CMK (cell line): Measurements from ENCODE around the gene ITIH5.
A peak's percentile ranks its signal among the peaks of the same experiment; 100 is the strongest.
"Not testable (repeated sequence)": the region's sequence is repeated elsewhere in the genome, so short reads cannot be mapped to it uniquely, and the experiment has no call there.

Experiments used
- DNase-seq: peaks from one replicate; pipeline ENCODE4 v3.0.0-alpha.2; 2010; ENCODE audit warnings: low read depth

Gene ITIH5

DNA sequence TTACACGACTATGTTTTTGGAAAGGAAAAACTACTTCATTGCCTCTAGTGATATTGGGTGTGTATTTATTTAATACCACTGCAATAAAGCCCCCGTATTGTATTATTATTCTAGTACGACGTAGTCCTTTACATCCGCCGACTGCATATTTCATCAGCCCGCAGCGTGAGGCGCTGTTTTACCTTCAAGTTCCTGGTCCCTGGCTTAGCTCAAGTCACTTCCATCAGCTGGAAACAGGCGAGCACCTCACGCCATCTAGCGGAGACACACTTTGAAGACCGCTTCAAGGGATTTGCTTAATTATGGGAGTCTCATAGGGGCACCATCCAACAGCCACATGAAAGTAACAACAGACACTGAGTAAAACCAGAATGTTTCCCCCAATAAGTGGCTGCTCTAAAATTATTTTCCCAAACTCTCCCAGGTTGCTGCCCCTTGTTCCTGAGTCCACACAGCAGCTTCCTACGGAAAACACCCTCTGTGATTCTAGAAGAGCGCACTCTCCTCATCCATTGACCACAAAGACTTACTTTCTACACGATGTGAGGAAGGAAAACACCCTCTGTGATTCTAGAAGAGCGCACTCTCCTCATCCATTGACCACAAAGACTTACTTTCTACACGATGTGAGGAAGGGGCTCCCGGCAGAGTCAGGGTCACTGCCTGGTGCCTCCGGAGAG is 20.6 kb upstream of the ITIH5 start:
- peak; percentile 56 for DNase-seq

DNA sequence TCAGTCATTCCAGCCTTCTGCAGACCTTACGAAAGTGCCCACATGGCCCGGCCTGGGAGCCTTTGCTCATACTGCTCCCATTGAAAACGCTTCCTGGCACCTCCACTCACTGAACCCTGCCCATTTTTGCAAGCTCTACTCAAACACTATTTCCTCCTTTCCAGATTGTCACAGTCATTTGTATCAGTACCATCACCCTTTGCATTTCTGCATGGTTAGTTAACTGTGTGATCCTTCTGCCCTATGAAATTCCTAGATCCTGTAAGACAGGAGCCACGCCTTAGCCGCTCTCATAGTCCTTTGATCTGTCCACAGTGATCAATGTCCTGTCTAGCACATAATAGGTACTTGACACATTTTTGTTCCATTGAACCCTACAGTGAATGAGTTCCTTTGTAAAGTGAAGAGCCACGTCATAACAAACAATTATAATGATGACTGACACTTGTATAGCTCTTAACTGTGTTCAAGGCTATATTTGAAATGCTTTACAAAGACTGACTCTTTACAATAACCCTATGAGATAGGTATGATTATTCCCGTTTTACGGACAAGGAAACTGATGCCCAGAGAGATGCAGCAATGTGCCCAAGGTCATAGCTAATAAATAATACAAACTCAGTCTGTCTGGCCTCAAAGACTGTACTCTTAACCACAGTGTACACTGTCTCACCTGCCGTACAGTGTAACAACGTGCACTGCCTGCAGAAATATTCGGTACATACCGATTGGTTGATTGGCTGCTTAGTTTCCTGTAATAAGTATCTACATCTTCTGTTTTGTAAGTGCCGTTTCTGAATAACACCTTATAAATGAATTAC is 19.8 kb upstream of the ITIH5 start:
- no peak for DNase-seq

DNA sequence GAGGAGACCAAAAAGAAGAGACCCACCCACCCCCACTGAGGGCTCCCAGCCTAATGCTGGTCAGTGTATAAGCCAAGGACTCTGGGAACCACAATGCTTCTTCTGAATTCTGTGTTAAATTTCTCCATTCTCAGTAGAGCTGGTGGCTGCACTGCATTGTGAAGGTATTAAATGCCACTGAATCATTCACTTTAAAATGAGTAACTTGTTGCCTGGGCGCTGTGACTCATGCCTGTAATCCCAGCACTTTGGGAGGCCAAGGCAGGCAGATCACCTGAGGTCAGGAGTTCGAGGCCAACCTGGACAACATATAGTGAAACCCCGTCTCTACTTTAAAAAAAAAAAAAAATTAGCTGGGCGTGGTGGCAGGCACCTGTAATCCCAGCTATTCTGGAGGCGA is 13.3 kb upstream of the ITIH5 start:
- DNase-seq, result not testable (repeated sequence)

DNA sequence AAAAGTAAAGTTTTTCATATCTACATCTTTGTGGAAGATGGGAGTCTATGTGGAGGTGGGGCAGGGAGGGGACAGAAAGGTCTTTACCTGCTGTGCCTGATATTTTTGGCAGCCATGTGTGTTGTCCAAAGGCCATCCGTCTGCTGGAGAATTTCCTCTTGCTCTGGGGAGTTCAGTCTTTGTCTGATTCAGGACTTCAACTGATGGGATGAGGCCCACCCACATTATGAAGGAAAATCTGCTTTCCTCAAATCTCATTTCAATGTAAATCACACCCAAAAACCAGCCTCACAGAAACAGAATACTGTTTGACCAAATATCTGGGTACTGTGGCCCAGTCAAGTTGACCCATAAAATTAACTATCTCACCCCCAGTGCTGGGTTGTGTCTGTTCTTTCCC is 12.5 kb upstream of the ITIH5 start:
- DNase-seq, result no peak

DNA sequence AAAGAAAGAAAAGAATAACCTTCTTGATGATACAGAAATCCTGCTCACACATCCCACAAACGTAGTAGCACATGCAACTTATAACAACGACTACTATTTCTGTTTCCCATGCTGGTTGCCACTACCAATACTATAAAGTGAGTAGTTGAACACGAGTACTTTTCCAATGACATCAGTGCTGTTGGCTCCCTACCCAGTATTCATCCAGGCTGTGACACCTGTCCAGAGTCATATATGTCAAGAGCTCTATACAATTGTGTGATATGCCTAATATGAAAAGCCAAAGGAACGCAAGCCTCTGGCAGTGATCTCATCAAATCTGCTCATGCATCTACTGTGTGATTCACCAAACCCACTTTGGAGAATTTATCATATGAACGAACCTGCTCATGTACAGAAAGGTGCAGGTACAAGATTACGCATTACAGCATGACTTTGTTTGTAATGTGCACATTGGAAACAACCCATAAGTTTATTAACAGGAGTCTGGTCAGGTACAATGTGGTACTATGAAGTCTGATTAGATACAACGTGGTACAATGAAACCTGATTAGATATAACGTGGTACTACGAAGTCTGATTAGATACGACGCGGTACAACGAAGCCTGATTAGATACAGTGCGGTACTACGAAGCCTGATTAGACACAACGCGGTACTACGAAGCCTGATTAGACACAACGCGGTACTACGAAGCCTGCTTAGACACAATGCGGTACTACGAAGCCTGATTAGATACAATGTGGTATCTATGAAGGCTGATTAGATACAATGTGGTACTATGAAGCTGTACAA is 5.8 kb upstream of the ITIH5 start:
- DNase-seq, result no peak

DNA sequence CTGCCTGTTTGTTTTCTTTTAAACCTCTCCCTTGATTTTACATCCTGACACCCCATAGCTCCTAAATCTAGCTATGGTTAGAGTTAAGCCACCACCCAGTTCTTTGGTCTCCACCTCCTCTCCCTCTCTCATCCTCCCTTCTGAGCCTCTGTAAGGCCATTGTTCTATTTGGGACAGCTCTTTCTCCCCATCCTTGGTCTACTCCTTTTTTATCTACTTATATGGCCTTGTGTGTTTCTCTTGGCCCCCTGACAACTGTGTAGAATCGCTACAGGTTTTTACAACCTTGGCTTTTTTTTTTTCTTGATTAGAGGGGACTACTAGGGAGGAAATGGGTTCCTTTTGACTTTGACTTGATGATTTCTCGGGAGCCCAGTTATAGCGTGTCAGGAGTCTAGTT is 3.4 kb upstream of the ITIH5 start:
- DNase-seq, result no peak

DNA sequence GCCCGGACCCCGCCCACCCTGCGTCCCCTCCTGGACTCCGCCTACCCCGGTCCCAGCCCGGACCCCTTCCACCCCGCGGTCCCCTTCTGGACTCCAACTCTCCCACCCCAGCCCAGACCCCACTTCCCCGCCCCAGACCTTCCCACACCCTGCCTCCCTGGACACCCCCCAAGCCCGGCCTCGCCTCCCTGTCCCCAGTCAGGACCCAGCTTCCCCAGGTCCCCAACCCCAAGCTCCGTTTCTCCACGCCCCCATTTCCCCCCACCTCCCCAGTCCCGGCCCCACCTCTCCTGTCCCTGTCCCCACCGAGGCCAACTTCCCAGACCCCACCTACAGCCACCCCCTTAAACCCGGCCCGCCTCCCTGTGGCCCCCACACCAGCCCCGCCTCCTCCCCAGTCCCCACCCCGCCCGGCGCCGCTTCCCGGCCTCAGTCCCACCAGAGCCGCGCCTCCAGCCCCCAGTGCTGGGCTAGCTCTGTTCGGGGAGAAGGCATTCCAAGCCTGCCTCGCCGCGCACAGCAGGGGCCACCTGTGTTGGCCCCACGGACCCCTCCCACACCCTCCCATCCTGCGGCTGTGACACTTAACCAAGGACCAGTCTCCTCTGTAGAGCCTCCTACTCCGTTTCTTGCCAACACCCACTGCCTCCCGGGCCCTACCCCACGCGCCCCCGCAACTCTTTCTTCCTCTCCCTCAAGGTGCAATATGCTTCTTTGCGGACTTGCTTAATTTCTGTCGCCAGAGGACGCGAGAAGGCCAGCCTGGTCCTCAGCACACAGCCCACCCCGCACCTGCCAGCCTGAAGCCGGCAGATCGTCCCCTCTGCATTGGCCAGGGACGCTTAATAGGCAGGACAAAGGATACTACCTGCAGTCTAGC is 736 bp upstream of the ITIH5 start:
- no peak for DNase-seq

DNA sequence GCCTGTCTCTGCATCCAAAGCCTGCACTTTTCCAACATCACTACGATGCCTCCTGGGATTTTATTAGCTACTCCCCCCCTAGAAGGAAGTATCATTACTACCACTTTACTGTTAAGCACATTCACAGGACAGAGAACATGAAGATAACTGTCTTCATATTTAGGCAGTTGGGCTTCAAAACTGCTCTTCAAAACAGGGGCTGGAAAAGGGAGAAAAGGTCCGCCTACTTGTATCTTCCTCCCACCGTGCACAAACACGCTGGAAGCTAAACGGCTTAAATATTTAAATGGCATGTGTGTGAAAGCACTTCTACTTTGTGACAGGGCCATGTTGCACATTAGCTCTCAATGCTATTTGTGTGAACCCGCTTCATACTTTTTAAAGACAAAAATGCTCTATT is 999 bp downstream of the ITIH5 start:
- DNase-seq, result no peak

DNA sequence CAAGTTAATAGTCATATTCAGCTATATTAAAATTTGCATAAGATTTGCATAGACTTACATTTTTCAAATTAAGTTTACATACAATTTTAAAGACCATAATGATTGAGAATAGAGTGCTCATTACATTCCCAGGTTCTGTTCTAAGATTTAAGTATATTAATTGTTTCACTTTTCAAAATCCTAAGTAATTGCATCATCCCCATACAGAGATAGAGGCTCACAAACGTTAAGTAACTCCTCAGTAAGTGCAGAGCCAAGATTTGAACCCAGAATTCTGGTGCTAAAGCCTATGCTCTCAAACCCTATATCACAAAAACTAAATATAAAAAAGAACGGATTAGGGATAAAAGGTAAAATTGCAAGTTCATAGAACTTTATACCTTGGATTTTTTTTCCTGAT is 2.1 kb downstream of the ITIH5 start:
- DNase-seq, result no peak

DNA sequence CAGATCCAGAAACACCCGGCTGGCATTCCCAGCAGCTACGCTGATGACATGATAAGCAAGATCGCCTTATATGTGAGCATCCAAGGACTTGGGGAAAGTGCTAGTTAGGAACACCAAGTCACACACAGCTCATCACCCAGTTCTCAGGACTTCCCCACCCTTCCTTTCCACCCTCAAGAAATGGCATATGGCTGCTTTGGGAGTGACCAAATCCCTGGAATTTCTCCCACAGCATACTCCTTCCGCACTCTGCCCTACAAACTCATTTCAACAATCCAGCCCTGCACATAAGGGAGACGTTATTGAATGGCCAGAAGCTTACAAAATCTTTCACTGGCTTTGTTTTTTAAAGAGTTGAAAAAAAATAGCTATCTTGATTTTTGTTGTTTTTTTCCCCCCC is 4.2 kb downstream of the ITIH5 start:
- no peak for DNase-seq

DNA sequence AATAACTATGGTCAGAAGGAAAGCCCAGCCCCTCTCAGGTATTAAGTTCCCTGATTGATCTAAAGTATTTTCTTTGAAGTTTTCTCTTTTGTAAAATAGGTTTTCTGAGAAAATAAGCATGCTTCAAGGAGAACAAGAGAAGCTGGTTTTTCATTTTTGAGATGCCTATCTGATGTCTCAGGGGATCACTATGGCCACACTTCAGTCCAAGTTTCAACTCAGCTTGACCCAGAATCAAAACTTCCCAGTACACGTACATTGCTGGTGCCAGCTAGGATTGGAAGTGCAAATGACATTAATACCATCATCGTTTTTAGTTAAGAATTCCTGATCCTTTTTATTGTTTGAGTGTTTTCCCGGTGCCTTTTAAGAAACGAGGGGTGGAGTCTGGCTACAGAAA is 7.2 kb downstream of the ITIH5 start:
- DNase-seq, result no peak

DNA sequence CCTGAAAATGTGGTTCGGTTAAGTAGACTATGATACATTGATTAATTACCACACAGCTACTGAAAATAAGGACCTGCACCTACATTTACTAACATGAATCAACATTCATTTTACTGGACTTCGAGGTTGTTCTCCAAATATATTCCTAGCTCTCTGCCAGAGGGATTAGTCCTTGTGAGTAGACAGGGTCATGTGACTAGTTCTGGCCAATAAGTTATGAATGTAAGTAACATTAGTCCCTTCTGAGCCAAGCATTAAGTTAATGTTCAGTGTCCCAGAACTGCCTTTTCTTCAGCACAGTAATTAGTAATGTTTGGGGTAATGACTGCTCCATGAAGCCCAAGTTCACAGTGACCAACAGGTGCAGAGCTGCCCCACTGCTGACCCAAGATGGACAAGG is 9.2 kb downstream of the ITIH5 start:
- DNase-seq, result no peak

DNA sequence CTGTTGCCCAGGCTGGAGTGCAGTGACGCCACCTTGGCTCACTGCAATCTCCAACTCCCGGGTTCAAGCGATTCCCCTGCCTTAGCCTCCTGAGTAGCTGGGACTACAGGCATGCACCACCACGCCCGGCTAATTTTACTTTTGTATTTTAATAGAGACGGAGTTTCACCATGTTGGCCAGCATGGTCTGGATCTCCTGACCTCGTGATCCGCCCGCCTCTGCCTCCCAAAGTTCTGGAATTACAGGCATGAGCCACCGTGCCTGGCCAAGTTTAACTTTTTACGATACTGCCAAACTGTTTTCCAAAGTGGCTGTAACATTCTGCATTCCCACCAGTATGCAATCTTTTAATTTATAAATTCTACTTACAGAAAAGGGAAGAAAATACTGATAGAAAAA is 9.7 kb downstream of the ITIH5 start:
- not testable (repeated sequence) for DNase-seq

DNA sequence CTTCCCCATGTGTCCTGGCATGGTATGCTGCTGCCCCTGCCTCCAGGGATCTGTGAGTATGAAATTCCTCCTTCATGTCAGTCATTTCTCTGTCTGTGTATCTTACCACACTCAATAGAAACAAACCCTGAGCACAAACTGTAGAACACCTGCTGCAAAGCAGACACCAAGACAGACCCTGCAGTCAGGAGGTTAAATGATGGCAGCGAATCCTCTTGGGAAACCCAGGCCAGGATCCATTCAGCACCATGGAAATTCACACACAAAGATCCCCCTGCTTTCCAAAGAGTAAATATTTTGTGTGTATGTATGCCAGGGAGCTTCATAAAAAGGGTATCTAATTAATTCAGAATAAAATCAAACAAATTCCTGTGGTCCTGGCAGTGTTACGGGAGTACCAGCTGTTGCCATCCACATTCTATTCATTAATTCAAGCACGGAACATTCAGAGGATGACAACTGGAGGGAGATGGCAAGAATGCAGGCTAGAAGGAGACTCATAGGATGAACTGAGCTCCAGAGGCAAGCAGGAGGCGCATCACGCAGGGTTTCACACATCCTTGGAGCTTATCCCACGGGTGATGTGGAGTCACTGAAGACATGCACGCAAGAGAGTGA is 14.8 kb downstream of the ITIH5 start:
- no peak for DNase-seq

DNA sequence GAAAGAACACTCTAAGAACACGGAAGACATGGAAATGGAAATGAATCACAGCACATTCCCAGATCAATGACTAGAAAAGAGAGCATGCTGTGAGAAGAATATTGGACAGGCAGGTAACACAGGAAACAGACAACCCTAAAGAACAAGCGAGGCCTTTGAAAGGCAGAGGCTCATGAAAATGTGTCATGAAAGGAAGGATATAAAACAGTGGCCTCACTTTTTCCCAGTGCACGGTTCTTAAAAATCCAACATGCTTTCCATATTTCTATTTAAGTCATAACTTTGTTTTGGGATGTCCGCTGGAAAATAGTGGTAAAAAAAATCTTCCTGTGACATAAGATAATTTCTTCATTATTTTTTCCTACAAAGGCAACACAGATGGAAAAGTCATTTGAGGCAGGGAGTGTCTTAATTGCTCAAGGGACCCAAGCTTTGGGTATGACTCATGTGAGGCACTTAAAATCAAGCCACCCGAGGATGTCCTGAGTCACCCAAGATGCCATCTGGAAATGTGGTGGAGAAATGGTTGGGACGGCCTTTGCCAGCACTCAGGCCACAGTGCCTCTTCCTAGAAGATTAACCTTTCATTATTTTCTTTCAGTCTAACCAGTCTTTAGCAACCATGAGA is 17.0 kb downstream of the ITIH5 start:
- no peak for DNase-seq

DNA sequence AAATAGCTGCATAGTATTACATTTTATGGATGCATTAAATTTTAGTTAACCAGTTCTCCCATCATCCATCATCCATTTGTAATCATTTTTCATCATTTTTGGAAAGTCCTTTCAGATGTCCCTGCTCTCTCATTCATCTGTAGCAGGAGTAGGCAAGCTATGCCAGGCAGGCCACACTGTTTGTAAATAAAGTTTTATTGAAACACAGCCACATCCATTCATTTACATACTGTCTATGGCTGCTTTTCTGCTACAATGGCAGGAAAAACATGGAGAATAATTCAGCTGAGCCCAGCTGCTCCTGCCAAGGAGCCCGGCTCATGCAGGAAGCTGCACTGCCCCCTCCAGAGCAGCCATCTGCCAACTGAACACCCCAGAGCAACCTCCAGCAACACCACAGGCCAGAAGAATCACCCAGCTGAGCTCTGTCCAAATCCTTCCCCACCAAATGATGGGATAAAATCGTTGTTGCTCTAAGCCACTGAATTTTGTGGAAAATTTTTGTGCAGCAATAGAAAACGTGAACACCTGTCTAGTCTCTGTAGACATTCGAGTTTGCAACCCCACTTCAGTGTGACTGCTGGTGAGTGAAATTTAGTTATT is 19.6 kb downstream of the ITIH5 start:
- DNase-seq, result no peak

DNA sequence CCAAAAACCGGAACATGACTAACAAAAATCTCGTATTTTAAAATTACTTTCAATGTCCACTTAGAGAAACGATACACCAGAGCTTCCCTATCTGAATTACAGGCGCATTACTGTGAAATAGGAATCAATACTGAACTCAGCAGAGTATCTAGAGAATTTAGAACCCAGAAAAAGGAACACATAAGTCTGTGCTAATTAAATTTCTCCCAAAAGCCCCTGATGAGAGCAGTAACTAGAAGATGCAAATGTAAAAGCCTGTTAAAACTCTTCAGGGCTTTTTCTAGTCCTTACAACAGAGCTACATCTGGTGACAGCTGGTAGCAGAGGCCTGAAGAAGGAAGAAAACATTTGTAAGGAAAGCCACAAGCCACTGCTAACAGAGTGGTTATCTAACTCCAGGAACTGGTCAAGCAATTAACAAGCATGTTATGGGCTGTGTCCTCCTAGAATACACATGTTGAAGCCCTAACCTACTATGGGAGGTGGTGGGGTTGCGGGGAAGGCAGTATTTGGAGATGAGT is 24.2 kb downstream of the ITIH5 start:
- DNase-seq, result no peak

DNA sequence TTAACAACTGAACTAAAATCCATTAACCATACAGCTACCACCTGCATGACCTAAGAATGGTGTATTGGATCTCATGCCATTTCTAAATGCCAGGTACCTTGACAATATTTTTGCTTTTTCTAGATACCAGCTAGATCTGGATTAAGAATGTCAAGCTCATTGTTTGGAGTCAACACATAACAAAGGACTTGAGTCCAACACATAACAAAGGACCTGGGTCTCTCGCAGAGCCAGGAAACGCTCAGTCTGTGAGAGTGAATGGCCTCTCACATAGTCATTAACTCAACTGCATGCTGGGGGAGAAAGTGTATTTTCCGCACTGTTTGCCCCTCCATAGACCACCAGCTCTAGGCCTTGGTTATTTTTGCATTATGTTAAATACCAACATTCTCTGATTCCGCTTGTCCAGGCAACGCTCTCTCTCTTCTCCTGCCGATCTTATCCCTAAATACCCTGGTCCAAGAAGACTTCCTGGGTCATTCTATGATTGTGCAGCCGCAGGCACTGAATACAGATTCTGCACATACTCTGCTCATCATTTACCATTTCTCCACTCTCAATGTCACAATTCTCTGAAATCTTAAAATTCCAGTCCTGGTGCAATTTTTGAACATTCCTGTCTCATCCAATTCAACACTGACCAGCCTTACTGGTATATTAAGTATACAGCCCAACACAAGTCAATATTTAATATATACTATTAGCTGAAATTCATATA is 31.2 kb downstream of the ITIH5 start:
- no peak for DNase-seq

DNA sequence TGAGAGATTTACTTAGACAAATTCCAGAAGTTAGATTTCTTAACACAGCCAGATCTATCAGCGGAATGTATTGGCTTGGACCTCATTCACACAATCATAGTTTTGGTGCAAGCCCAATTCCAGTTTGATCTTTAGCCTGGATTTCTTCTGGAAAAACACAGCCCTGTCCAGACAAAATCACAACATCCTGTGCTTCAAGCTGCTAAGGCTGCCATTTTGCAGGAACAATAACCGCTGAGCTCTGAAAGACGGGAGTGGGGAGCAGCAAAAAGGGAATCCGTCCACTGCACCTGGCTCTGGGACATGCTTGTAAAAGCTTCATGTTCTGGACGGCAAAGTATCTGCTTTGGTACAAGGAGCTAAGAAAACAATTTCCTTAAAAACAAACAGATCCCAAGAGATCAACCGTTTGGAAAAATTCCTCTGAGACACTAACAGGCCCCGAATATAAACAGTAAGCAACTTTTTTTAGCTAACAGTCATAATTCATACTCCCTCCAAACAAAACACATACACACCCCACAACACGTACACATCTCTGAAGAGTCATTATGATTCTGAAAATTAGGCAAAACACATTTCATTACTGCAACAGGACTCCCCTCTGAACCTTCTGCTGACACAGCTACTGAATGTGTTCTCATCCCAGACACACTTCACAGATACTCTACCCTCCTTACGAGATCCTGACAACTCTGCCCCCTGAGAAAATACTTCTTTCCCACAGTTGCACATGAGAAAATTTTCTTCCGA is 32.4 kb downstream of the ITIH5 start:
- no peak for DNase-seq
